Mesendoderm (in vitro differentiated cells): ENCODE data around the gene PHLPP1.

Experiments used
- DNase-seq: peaks from one replicate; pipeline ENCODE4 v3.0.0; 2013
- H2AK5ac ChIP-seq: 2 replicates; pipeline ENCODE4 v1.6.1; 2013; ENCODE audit warnings: low read length, inconsistent platforms
- H2BK120ac ChIP-seq: 2 replicates; pipeline ENCODE4 v1.6.1; 2013; ENCODE audit warnings: low read depth, mild to moderate bottlenecking, low read length, moderate library complexity, mixed read lengths
- H2BK15ac ChIP-seq: replicated peaks from 2 replicates; pipeline ENCODE4 v1.6.1; 2013; ENCODE audit warnings: low read depth, mild to moderate bottlenecking, moderate library complexity
- H2BK5ac ChIP-seq: 2 replicates; pipeline ENCODE4 v1.6.1; 2013; ENCODE audit warnings: low read length, inconsistent platforms
- H3K18ac ChIP-seq: 2 replicates; pipeline ENCODE4 v1.6.1; 2013; ENCODE audit warnings: mild to moderate bottlenecking, low read length, mixed read lengths
- H3K23ac ChIP-seq: one replicate; pipeline ENCODE4 v1.6.1; 2013; ENCODE audit warnings: low read length
- H3K27ac ChIP-seq: 2 replicates; pipeline ENCODE4 v1.5.1; 2013; ENCODE audit warnings: low read depth, mild to moderate bottlenecking, inconsistent platforms, low read length, moderate library complexity
- H3K27me3 ChIP-seq: 2 replicates; pipeline ENCODE4 v1.6.1; 2013; ENCODE audit warnings: low read length, control low read depth, mild to moderate bottlenecking, inconsistent platforms; ENCODE audit not compliant: insufficient read depth, poor library complexity
- H3K36me3 ChIP-seq: 2 replicates; pipeline ENCODE4 v1.6.1; 2013; ENCODE audit warnings: low read length, inconsistent platforms; ENCODE audit not compliant: control insufficient read depth, insufficient read depth
- H3K4ac ChIP-seq: one replicate; pipeline ENCODE4 v1.6.1; 2013; ENCODE audit warnings: low read depth, mild to moderate bottlenecking, low read length, moderate library complexity
- H3K4me1 ChIP-seq: 2 replicates; pipeline ENCODE4 v1.6.1; 2013; ENCODE audit warnings: low read depth, low read length, inconsistent platforms; ENCODE audit not compliant: control insufficient read depth
- H3K4me2 ChIP-seq: 2 replicates; pipeline ENCODE4 v1.6.1; 2013; ENCODE audit warnings: low read length
- H3K4me3 ChIP-seq: 2 replicates; pipeline ENCODE4 v1.5.1; 2013; ENCODE audit warnings: mild to moderate bottlenecking, low read length
- H3K56ac ChIP-seq: one replicate; pipeline ENCODE4 v1.6.1; 2013; ENCODE audit warnings: low read length
- H3K79me1 ChIP-seq: 2 replicates; pipeline ENCODE4 v1.6.1; 2013; ENCODE audit warnings: low read length, inconsistent platforms
- H3K79me2 ChIP-seq: 2 replicates; pipeline ENCODE4 v1.6.1; 2013; ENCODE audit warnings: mild to moderate bottlenecking, low read length; ENCODE audit not compliant: control insufficient read depth, insufficient read depth
- H3K9ac ChIP-seq: 2 replicates; pipeline ENCODE4 v1.6.1; 2013; ENCODE audit warnings: low read length, inconsistent platforms
- H4K5ac ChIP-seq: one replicate; pipeline ENCODE4 v1.6.1; 2013; ENCODE audit warnings: low read length
- H4K8ac ChIP-seq: one replicate; pipeline ENCODE4 v1.6.1; 2013; ENCODE audit warnings: low read depth, mild to moderate bottlenecking, control low read depth, low read length, moderate library complexity
- WGBS: extraction: QIAGEN DNeasy Blood & Tissue Kit; methylation state at CpG from one replicate; pipeline ENCODE4 v1.1.7; 2013; ENCODE audit warnings: low lambda C conversion rate, missing lambda C conversion rate; ENCODE audit not compliant: insufficient coverage; ENCODE audit errors: extremely low coverage; 5-methylcytosine and 5-hydroxymethylcytosine counted together

Gene PHLPP1

GRCh38 chr18:62957885-62958472, 242.6 kb downstream of the PHLPP1 start:
- Histone ChIP-seq H3K9ac (no peak overlapping the region), H2BK120ac (no peak overlapping the region), H3K27ac (no peak overlapping the region), H3K18ac (no peak overlapping the region), H3K4me2 (no peak overlapping the region), H2BK5ac (no peak overlapping the region), H3K79me2 (no peaks in the 10 kb centered on the region), H3K79me1 (peaks cover 2% of the 10 kb centered on the region), H3K4me1 (no peaks in the 10 kb centered on the region), H3K23ac (no peak overlapping the region), H4K5ac (no peak overlapping the region), H3K27me3 (no peaks in the 10 kb centered on the region), H2BK15ac (no peak overlapping the region), H3K4me3 (no peak overlapping the region), H3K4ac (no peak overlapping the region), H3K36me3 (peaks cover 3% of the 10 kb centered on the region), H2AK5ac (no peak overlapping the region), H3K56ac (no peak overlapping the region), H4K8ac (no peak overlapping the region)
- DNase-seq: peak; percentile 72
- WGBS: 100% methylated on average over 2 of the region's 9 CpGs

GRCh38 chr18:62959481-62959880, 244.1 kb downstream of the PHLPP1 start:
- no CpG with 5 or more reads among the region's 3 CpGs for WGBS
- H2AK5ac ChIP-seq: no peak overlapping the region
- no peak overlapping the region for H3K9ac ChIP-seq
- no peak overlapping the region for H3K4ac ChIP-seq
- H4K5ac ChIP-seq: no peak overlapping the region
- no peaks in the 10 kb centered on the region for H3K27me3 ChIP-seq
- no peak overlapping the region for H2BK120ac ChIP-seq
- no peak overlapping the region for H3K23ac ChIP-seq
- H3K27ac ChIP-seq: no peak overlapping the region
- no peak overlapping the region for H3K4me2 ChIP-seq
- H4K8ac ChIP-seq: no peak overlapping the region
- H3K79me2 ChIP-seq: no peaks in the 10 kb centered on the region
- H3K79me1 ChIP-seq: peaks cover 2% of the 10 kb centered on the region
- no peak for DNase-seq
- H3K56ac ChIP-seq: no peak overlapping the region
- no peak overlapping the region for H2BK15ac ChIP-seq
- no peak overlapping the region for H3K4me3 ChIP-seq
- H3K4me1 ChIP-seq: no peaks in the 10 kb centered on the region
- H3K36me3 ChIP-seq: peaks cover 5% of the 10 kb centered on the region
- no peak overlapping the region for H2BK5ac ChIP-seq
- no peak overlapping the region for H3K18ac ChIP-seq

- Histone ChIP-seq H3K36me3 (peaks cover 4% of the 10 kb centered on the region), H3K4me3 (no peak overlapping the region), H3K23ac (no peak overlapping the region), H3K56ac (no peak overlapping the region), H3K4me2 (no peak overlapping the region), H3K4me1 (no peaks in the 10 kb centered on the region), H4K8ac (no peak overlapping the region), H2BK120ac (no peak overlapping the region), H3K18ac (no peak overlapping the region), H3K79me1 (no peaks in the 10 kb centered on the region), H3K4ac (no peak overlapping the region), H3K27ac (no peak overlapping the region), H3K27me3 (no peaks in the 10 kb centered on the region), H4K5ac (no peak overlapping the region), H2BK5ac (no peak overlapping the region), H2AK5ac (no peak overlapping the region), H3K9ac (no peak overlapping the region), H2BK15ac (no peak overlapping the region), H3K79me2 (no peaks in the 10 kb centered on the region)
- WGBS: no CpG with 5 or more reads among the region's 3 CpGs
- no peak for DNase-seq
These were observed 248.2 kb downstream of the PHLPP1 start for GRCh38 chr18:62963507-62963906.

GRCh38 chr18:62964432-62964831, 249.1 kb downstream of the PHLPP1 start:
- no peak overlapping the region for H4K5ac ChIP-seq
- H3K18ac ChIP-seq: no peak overlapping the region
- H4K8ac ChIP-seq: no peak overlapping the region
- H3K4me3 ChIP-seq: no peak overlapping the region
- H3K9ac ChIP-seq: no peak overlapping the region
- no peak overlapping the region for H2AK5ac ChIP-seq
- no peaks in the 10 kb centered on the region for H3K79me1 ChIP-seq
- H3K56ac ChIP-seq: no peak overlapping the region
- H2BK120ac ChIP-seq: no peak overlapping the region
- no peak overlapping the region for H3K4me2 ChIP-seq
- no CpG with 5 or more reads among the region's 1 CpG for WGBS
- H2BK15ac ChIP-seq: no peak overlapping the region
- no peak overlapping the region for H3K4ac ChIP-seq
- no peaks in the 10 kb centered on the region for H3K79me2 ChIP-seq
- no peaks in the 10 kb centered on the region for H3K27me3 ChIP-seq
- DNase-seq: no peak
- H2BK5ac ChIP-seq: no peak overlapping the region
- no peak overlapping the region for H3K23ac ChIP-seq
- H3K27ac ChIP-seq: no peak overlapping the region
- H3K36me3 ChIP-seq: peaks cover 1% of the 10 kb centered on the region
- H3K4me1 ChIP-seq: no peaks in the 10 kb centered on the region

GRCh38 chr18:62967089-62967488, 251.7 kb downstream of the PHLPP1 start:
- no peak for DNase-seq
- peaks cover 1% of the 10 kb centered on the region for H3K36me3 ChIP-seq
- no peak overlapping the region for H3K18ac ChIP-seq
- no peaks in the 10 kb centered on the region for H3K27me3 ChIP-seq
- no peak overlapping the region for H3K4me3 ChIP-seq
- no peaks in the 10 kb centered on the region for H3K4me1 ChIP-seq
- no peak overlapping the region for H2BK120ac ChIP-seq
- no peak overlapping the region for H3K4ac ChIP-seq
- no peak overlapping the region for H4K8ac ChIP-seq
- H2BK15ac ChIP-seq: no peak overlapping the region
- no peaks in the 10 kb centered on the region for H3K79me1 ChIP-seq
- H3K56ac ChIP-seq: no peak overlapping the region
- H3K23ac ChIP-seq: no peak overlapping the region
- no peak overlapping the region for H4K5ac ChIP-seq
- no peak overlapping the region for H3K9ac ChIP-seq
- H3K79me2 ChIP-seq: no peaks in the 10 kb centered on the region
- no peak overlapping the region for H3K27ac ChIP-seq
- H3K4me2 ChIP-seq: no peak overlapping the region
- H2BK5ac ChIP-seq: no peak overlapping the region
- no peak overlapping the region for H2AK5ac ChIP-seq
- WGBS: no CpG with 5 or more reads among the region's 4 CpGs

- H3K27ac ChIP-seq: no peak overlapping the region
- H4K8ac ChIP-seq: no peak overlapping the region
- no peak overlapping the region for H3K4me3 ChIP-seq
- no peaks in the 10 kb centered on the region for H3K27me3 ChIP-seq
- no peak overlapping the region for H3K23ac ChIP-seq
- no peak overlapping the region for H2BK15ac ChIP-seq
- H3K56ac ChIP-seq: no peak overlapping the region
- H3K9ac ChIP-seq: no peak overlapping the region
- H3K18ac ChIP-seq: no peak overlapping the region
- peaks cover 2% of the 10 kb centered on the region for H3K79me1 ChIP-seq
- no peaks in the 10 kb centered on the region for H3K79me2 ChIP-seq
- H4K5ac ChIP-seq: no peak overlapping the region
- no peaks in the 10 kb centered on the region for H3K4me1 ChIP-seq
- peaks cover 2% of the 10 kb centered on the region for H3K36me3 ChIP-seq
- DNase-seq: no peak
- H3K4ac ChIP-seq: no peak overlapping the region
- no peak overlapping the region for H2BK5ac ChIP-seq
- H2BK120ac ChIP-seq: no peak overlapping the region
- WGBS: no CpG with 5 or more reads among the region's 1 CpG
- H2AK5ac ChIP-seq: no peak overlapping the region
- H3K4me2 ChIP-seq: no peak overlapping the region
These were observed 258.3 kb downstream of the PHLPP1 start for GRCh38 chr18:62973689-62974088.
